ENCODE data around the gene TCF15. TPM values are rescaled to one million over a fixed set of nuclear protein-coding genes. Genes with fewer than 3 reads are reported as not detected.

TCF15 gene
- total and polyA plus RNA-seq, 2 of the 13 experiments (the other 11 are each of a cell fraction or from before 2014, with no cell fraction given), result not detected

DNA sequence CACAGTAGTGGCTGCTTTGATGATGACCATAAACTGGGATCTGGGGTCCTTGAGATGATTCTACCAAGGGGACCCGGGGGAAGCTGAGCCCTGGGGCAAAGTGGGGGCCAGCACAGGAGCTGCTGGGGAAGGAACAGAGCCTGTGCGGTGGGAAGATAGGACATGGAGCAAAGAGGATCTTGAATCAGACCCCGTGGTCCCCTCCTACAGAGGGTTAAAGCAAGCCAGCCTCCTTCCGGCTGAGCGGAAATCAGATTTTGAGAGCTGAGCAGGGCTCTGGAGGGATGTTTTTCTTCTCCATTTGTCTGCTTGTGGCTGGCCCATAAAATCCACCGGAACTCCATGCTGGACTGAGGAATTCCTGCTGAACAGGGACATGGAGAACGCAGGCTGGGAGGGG lies 10.1 kb upstream of the TCF15 start:
- TF ChIP-seq ZKSCAN1 (IDR thresholded peaks at IDR 0.05; ENCODE audit: low read length) (0 out of 2 replicates have a peak, but pooled peaks have one; percentile 36), RCOR2 (CRISPR knock-in tag; IDR thresholded peaks at IDR 0.05) (no peak), PHF5A (CRISPR knock-in tag; IDR thresholded peaks at IDR 0.05; ENCODE audit: low read depth, unreplicated experiment) (no peak)
- ChIA-PET CTCF (ENCODE audit: low intra/inter-chr PET ratio, low total read pairs) (no interaction called here), POLR2A (no interaction called here)
- 10% methylated on average over 7 of the region's 7 CpGs for whole genome bisulfite sequencing (ENCODE audit: low lambda C conversion rate)
- Histone ChIP-seq H3K4me2 (ENCODE audit: low read depth, low read length) (no peak overlapping the region), H3K4me1 (ENCODE audit: insufficient read depth, low read length) (peaks cover 6% of the 10 kb centered on the region), H3K27me3 (ENCODE audit: control insufficient read depth in 1 of 2, insufficient read depth in 2 of 2, low read length in 2 of 2) (peaks cover 0 to 38% of the 10 kb centered on the region in 2 experiments; a peak in 3 of 5 replicates), H3K36me3 (replicated peaks in 1 of 2; ENCODE audit: control insufficient read depth in 1 of 2, insufficient read depth in 2 of 2, low read length in 2 of 2) (no peaks in the 10 kb centered on the region), H4K20me1 (ENCODE audit: insufficient read depth, low read length) (no peaks in the 10 kb centered on the region), H3K27ac (ENCODE audit: extremely low read length, insufficient read depth, low read length) (no peak overlapping the region), H3K79me2 (ENCODE audit: insufficient read depth, low read length) (no peaks in the 10 kb centered on the region), H3K9me3 (ENCODE audit: low read length) (peaks cover 5% of the 10 kb centered on the region; the same call in 1 of the 2 replicates), H2AFZ (ENCODE audit: low read length) (no peak overlapping the region), H3K9ac (ENCODE audit: insufficient read depth, low read depth, low read length) (no peak overlapping the region), H3K4me3 (replicated peaks in 1 of 3; ENCODE audit: insufficient read depth in 1 of 3, low read depth in 2 of 3, low read length in 3 of 3) (no peak overlapping the region)
- DNase-seq (ENCODE audit: low spot score), result no peak
- ATAC-seq, result no peak
- in situ Hi-C loops (cut with HindIII; ENCODE audit: extremely low pct_ligation_motif_present, low pct_unique_long_range_greater_than_20kb) (no loop called here), intact Hi-C loops (cut with micrococcal nuclease; ENCODE audit: unreplicated experiment) (no loop called here)
- FAIRE-seq, result no peak
- BruUV-seq (replicated peaks), result no TSS peak

DNA sequence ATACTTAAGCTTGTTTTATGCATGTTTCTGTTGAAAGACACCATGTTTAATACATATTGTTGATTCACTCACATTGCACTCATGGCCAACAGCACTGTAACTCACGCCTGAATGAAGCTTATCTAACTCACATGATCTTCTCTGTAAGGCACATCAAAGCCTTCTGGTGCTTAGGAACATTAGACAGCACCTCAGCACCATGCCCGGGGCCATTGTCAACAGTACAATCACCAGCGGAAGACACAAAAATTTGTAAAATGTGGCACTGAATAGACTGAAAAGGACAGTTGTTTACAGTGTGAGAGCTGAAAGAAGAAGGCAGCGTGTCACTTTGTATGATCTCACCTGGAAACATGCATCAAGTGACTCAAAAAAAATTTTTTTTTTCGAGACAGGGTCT lies 8.9 kb upstream of the TCF15 start:
- no peaks in the 10 kb centered on the region for H4K20me1 ChIP-seq (ENCODE audit: insufficient read depth, low read length)
- no peaks in the 10 kb centered on the region for H3K79me2 ChIP-seq (ENCODE audit: insufficient read depth, low read length)
- no peak overlapping the region for H3K4me2 ChIP-seq (ENCODE audit: low read depth, low read length)
- intact Hi-C loops (cut with micrococcal nuclease; ENCODE audit: unreplicated experiment) (no loop called here), in situ Hi-C loops (cut with HindIII; ENCODE audit: extremely low pct_ligation_motif_present, low pct_unique_long_range_greater_than_20kb) (no loop called here)
- no peaks in the 10 kb centered on the region for H3K36me3 ChIP-seq (replicated peaks in 1 of 2; ENCODE audit: control insufficient read depth in 1 of 2, insufficient read depth in 2 of 2, low read length in 2 of 2)
- peaks cover 6% of the 10 kb centered on the region for H3K4me1 ChIP-seq (ENCODE audit: insufficient read depth, low read length)
- ATAC-seq, result peak; percentile 18; the same call in 2 of the 3 replicates
- H3K9me3 ChIP-seq (ENCODE audit: low read length), result peaks cover 5% of the 10 kb centered on the region; the same call in 1 of the 2 replicates
- FAIRE-seq, result peak; percentile 51
- H3K27ac ChIP-seq (ENCODE audit: extremely low read length, insufficient read depth, low read length), result no peak overlapping the region
- peaks cover 0 to 36% of the 10 kb centered on the region in 2 experiments; a peak in 3 of 5 replicates for H3K27me3 ChIP-seq (ENCODE audit: control insufficient read depth in 1 of 2, insufficient read depth in 2 of 2, low read length in 2 of 2)
- H3K9ac ChIP-seq (ENCODE audit: insufficient read depth, low read depth, low read length), result no peak overlapping the region
- H3K4me3 ChIP-seq (replicated peaks in 1 of 3; ENCODE audit: insufficient read depth in 1 of 3, low read depth in 2 of 3, low read length in 3 of 3), result no peak overlapping the region
- ChIA-PET CTCF (ENCODE audit: low intra/inter-chr PET ratio, low total read pairs) (no interaction called here), POLR2A (no interaction called here)
- DNase-seq (ENCODE audit: low spot score), result peak; percentile 81
- no peak overlapping the region for H2AFZ ChIP-seq (ENCODE audit: low read length)
- WGBS (ENCODE audit: low lambda C conversion rate), result 2% methylated on average over 5 of the region's 5 CpGs
- no TSS peak for BruUV-seq (replicated peaks)
- no peak for TF ChIP-seq STAT5B (CRISPR knock-in tag; IDR thresholded peaks at IDR 0.05)
- TF ChIP-seq CBFB (CRISPR knock-in tag; IDR thresholded peaks at IDR 0.05), result no peak
- TF ChIP-seq SOX13 (IDR thresholded peaks at IDR 0.05), result no peak; the same call in 1 of the 2 replicates
- peak in 1 of 2 experiments; percentile 49; a peak in 1 of 4 replicates for TF ChIP-seq SOX13 (CRISPR knock-in tag; conservative IDR thresholded peaks at IDR 0.05 in 1 of 2, IDR thresholded peaks at IDR 0.05 in 1 of 2)
- no peak for TF ChIP-seq SOX6 (IDR thresholded peaks at IDR 0.05)
- 0 out of 2 replicates have a peak, but pooled peaks have one; percentile 14 for TF ChIP-seq SOX6 (CRISPR knock-in tag; IDR thresholded peaks at IDR 0.05)
- no peak for TF ChIP-seq SMARCE1 (IDR thresholded peaks at IDR 0.05; ENCODE audit: borderline replicate concordance)
- no peak for TF ChIP-seq HOXA5 (CRISPR knock-in tag; IDR thresholded peaks at IDR 0.05)
- TF ChIP-seq GFI1 (CRISPR knock-in tag; IDR thresholded peaks at IDR 0.05; ENCODE audit: borderline replicate concordance), result no peak
- TF ChIP-seq HHEX (CRISPR knock-in tag; IDR thresholded peaks at IDR 0.05), result peak; percentile 46; the same call in 1 of the 2 replicates
- TF ChIP-seq ATM (IDR thresholded peaks at IDR 0.05; ENCODE audit: borderline replicate concordance), result no peak
- no peak for TF ChIP-seq ZNF883 (CRISPR knock-in tag; IDR thresholded peaks at IDR 0.05; ENCODE audit: not compliant biosample characterization)
- TF ChIP-seq ZNF878 (CRISPR knock-in tag; IDR thresholded peaks at IDR 0.05), result no peak
- TF ChIP-seq MED8 (CRISPR knock-in tag; IDR thresholded peaks at IDR 0.05; ENCODE audit: insufficient replicate concordance), result no peak
- peak; percentile 84 for TF ChIP-seq BHLHE40 (IDR thresholded peaks at IDR 0.05; ENCODE audit: low read length)
- TF ChIP-seq PPARG (CRISPR knock-in tag; conservative IDR thresholded peaks at IDR 0.05), result no peak
- TF ChIP-seq TCF7 (IDR thresholded peaks at IDR 0.05; ENCODE audit: low read depth), result peak; percentile 72
- peak; percentile 24; the same call in 1 of the 2 replicates for TF ChIP-seq SAP130 (CRISPR knock-in tag; IDR thresholded peaks at IDR 0.05; ENCODE audit: low read depth)
- no peak for TF ChIP-seq FOSL1 (CRISPR knock-in tag; IDR thresholded peaks at IDR 0.05; ENCODE audit: borderline replicate concordance)
- no peak for TF ChIP-seq ADNP (CRISPR knock-in tag; IDR thresholded peaks at IDR 0.05)
- TF ChIP-seq FOXA1 (IDR thresholded peaks at IDR 0.05), result no peak
- peak; percentile 57 for TF ChIP-seq FOXA1 (CRISPR knock-in tag; IDR thresholded peaks at IDR 0.05)

Measured in HepG2 (cell line).